AG09309 (cell line): ENCODE data around the gene KIF2C.

Experiments
- DNase-seq: peaks from one replicate; pipeline ENCODE4 v3.0.0-alpha.2; 2010; ENCODE audit warnings: low read depth
- H3K4me3 ChIP-seq: 2 replicates; pipeline ENCODE4 v1.5.1; 2011; ENCODE audit warnings: mild to moderate bottlenecking, low read depth, low read length, moderate library complexity; ENCODE audit not compliant: control insufficient read depth
- TF ChIP-seq, protein P1 (sequence below): IDR thresholded peaks from 2 replicates; pipeline ENCODE4 v1.5.1; 2011; ENCODE audit warnings: mild to moderate bottlenecking, low read depth, low read length, inconsistent platforms; ENCODE audit not compliant: insufficient read depth, control insufficient read depth; ENCODE audit errors: missing control alignments

KIF2C gene

DNA sequence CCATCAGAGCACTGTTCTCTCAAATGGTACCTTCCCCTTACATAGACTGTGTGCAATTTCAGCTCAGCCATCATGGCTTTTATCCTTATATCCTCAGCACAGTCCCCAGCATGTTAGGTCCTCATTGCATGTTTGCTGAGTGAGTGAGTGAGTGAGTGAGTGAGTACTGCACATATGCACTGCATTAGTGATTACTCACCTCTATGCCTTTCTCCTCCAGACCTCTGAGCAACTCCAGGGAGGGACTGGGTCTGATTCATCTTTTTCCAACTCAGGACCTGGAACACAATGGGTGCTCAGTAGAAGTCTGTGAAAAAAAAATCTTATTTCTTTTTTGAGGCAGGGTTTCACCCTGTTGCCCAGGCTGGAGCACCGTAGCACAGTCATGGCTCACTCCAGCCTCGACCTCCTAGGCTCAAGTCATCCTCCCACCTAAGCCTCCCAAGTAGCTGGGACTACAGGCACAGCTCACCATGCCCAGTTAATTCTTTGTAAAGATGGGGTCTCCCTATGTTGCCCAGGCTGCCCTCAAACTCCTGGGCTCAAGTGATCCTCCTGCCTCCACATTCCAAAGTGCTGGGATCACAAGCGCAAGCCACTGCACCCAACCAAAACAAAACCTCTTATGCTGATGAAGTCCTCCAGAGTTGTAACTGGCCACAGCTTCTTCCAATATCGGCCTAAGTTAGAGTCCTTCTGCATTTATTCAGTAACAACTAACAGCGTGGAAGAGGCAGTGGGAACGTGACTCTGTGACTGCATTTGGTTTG lies 32.3 kb upstream of the KIF2C start:
- no peak overlapping the region for H3K4me3 ChIP-seq
- TF ChIP-seq, protein P1, sequence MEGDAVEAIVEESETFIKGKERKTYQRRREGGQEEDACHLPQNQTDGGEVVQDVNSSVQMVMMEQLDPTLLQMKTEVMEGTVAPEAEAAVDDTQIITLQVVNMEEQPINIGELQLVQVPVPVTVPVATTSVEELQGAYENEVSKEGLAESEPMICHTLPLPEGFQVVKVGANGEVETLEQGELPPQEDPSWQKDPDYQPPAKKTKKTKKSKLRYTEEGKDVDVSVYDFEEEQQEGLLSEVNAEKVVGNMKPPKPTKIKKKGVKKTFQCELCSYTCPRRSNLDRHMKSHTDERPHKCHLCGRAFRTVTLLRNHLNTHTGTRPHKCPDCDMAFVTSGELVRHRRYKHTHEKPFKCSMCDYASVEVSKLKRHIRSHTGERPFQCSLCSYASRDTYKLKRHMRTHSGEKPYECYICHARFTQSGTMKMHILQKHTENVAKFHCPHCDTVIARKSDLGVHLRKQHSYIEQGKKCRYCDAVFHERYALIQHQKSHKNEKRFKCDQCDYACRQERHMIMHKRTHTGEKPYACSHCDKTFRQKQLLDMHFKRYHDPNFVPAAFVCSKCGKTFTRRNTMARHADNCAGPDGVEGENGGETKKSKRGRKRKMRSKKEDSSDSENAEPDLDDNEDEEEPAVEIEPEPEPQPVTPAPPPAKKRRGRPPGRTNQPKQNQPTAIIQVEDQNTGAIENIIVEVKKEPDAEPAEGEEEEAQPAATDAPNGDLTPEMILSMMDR, result no peak
- DNase-seq, result peak; percentile 76

DNA sequence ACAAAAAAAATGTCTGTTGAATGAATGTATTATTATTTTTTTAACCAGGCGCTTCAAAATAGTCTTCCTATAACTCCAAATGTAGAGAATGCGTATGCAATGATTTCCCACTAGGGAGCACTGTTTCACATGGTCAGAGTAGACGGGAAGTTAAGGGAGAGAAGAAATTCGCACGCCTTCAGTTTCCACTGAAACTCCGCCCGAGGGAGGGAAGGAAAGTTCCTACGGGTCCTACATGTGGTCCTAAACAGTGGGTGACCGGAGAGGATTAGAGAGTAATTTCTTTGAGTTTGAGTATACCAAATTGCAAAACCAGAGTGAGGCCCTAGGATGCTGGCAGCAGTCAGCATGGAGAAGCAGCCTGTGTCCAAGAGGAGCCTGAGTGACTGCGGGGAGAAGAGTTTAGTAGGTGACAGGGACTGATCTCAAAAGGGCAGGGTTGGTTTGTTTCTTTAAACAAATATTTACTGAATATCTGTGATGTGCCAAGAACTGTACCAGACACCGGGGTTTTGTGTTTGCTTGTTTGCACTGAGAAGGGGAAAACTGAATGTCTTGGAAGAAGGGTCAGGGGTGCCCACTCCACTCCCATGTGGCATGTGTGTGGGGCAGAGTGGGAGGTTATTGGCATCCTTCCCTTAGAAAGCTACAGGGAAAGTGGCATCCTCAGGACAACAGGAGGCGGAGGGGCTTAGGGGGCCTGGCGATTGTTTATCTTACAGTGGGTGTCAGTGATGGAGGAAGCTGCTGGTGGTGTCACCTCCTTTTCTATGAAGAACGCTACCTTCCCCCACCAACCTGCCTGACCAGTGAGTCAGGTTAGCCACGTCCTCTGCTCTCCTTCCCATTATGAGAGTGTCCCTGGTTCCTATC lies 31.4 kb upstream of the KIF2C start:
- DNase-seq, result no peak
- no peak overlapping the region for H3K4me3 ChIP-seq
- TF ChIP-seq, protein P1, result peak; percentile 61

DNA sequence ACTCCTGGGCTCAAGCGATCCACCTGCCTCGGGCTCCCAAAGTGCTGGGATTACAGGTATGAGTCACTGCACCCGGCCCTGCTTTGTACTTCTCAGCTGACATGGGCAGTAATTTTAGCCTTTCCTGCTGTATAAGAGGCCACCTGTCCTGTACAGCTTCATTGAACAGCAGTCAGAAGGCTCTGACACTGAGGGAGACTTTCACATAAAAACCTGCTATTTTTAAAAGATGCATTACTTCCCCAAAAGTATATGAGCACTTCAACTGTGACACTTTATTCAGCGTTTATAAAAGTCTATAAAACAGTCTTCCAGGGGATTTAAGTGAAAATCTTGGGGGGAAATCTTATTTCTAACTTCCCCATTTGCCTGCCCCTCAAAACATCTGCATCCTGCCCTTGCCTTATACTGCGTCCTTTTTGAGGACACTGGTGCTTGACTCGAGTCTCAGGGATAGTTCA lies 26.3 kb upstream of the KIF2C start:
- TF ChIP-seq, protein P1, result no peak
- DNase-seq, result no peak
- H3K4me3 ChIP-seq, result no peak overlapping the region

DNA sequence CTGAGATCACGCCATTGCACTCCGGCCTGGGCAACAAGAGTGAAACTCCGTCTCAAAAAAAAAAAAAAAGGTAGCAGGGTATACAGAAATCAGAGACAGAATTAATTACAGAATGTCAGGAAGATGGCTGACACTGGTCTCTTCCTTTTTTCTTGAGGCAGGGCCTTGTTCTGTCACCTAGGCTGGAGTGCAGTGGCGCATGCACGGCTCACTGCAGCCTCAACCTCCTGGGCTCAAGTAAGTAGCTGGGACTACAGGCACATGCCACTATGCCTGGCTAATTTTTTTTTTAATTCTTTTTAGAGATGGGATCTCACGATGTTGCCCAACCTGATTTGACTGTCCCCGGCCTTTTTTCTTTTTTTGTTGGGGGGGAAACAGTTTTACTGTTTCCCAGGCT lies 25.1 kb upstream of the KIF2C start:
- DNase-seq, result no peak
- TF ChIP-seq, protein P1, result no peak
- no peak overlapping the region for H3K4me3 ChIP-seq

- TF ChIP-seq, protein P1, result peak; percentile 87
- no peak for DNase-seq
- H3K4me3 ChIP-seq, result no peak overlapping the region
Measured at GRCh38 chr1:44714944-44715571, 24.6 kb upstream of the KIF2C start.

DNA sequence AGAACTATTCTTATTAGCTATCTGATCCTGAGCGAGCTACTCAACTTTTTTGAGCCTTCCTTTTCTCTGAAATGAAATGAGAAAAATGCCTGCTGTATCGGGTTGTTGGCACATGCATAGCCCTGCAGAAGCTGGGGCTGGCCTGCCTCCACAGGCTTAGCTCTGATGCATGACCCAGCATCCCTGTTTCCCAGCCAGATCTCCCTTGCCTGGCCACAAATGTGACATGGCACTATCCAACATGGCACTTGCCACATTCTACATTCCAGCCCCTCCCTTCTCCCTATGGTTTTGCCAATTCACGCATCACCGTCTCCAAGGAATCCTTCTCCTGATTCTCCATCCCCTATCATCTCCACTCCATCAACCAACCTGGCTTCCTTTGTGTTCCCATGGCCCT lies 22.5 kb upstream of the KIF2C start:
- no peak for DNase-seq
- no peak overlapping the region for H3K4me3 ChIP-seq
- TF ChIP-seq, protein P1, result no peak
